Activated T-cell treated with anti-CD3 and anti-CD28 coated beads, Interleukin-2, amount 50 U/mL, for 24 hours (primary cell): ENCODE results near the gene SUPT20HL2.

Source experiments
- DNase-seq: peaks from one replicate; pipeline ENCODE4 v3.0.0-alpha.2; 2020
- H3K27ac Mint-ChIP-seq: 2 replicates; pipeline ENCODE4 v1.8.0; 2020; ENCODE audit warnings: mild to moderate bottlenecking, mixed read lengths
- H3K27me3 Mint-ChIP-seq: 2 replicates; pipeline ENCODE4 v1.8.0; 2020; ENCODE audit warnings: mixed read lengths
- H3K36me3 Mint-ChIP-seq: 2 replicates; pipeline ENCODE4 v1.8.0; 2020; ENCODE audit warnings: low read depth, mixed read lengths
- H3K4me1 Mint-ChIP-seq: 2 replicates; pipeline ENCODE4 v1.8.0; 2020; ENCODE audit warnings: low read depth, mixed read lengths
- H3K4me3 Mint-ChIP-seq: 2 replicates; pipeline ENCODE4 v1.8.0; 2020; ENCODE audit warnings: mild to moderate bottlenecking, moderate library complexity, mixed read lengths
- H3K9me3 Mint-ChIP-seq: 2 replicates; pipeline ENCODE4 v1.8.0; 2020; ENCODE audit warnings: mixed read lengths

Gene SUPT20HL2

DNA sequence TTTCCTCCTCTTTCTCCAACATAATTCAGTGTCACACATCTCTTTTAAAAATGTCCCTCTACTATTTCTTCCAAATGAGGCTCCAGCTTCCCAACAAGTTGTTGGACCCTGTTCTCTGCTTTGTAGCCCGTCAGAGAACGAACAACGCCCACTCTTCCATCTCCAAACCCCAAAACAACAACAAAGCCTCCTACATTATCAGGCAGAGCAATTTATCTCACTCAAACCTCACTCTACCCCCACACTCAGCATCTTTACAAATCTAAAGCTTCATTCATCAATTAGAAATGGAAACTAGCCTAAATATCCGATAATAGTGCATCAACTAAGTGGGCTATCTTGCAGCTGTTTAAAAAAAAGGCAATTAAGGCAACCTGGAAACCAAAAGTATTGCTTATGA lies 20.5 kb downstream of the SUPT20HL2 start:
- H3K4me1 Mint-ChIP-seq, result no peaks in the 10 kb centered on the region
- no peaks in the 10 kb centered on the region for H3K36me3 Mint-ChIP-seq
- no peak for DNase-seq
- no peak overlapping the region for H3K4me3 Mint-ChIP-seq
- no peaks in the 10 kb centered on the region for H3K9me3 Mint-ChIP-seq
- peaks cover 44% of the 10 kb centered on the region for H3K27me3 Mint-ChIP-seq
- no peak overlapping the region for H3K27ac Mint-ChIP-seq

GRCh38 chrX:24292353-24292752 lies 21.5 kb downstream of the SUPT20HL2 start:
- Mint-ChIP-seq H3K27ac (no peak overlapping the region), H3K36me3 (no peaks in the 10 kb centered on the region), H3K27me3 (peaks cover 47% of the 10 kb centered on the region), H3K4me1 (no peaks in the 10 kb centered on the region), H3K9me3 (no peaks in the 10 kb centered on the region), H3K4me3 (no peak overlapping the region)
- no peak for DNase-seq

DNA sequence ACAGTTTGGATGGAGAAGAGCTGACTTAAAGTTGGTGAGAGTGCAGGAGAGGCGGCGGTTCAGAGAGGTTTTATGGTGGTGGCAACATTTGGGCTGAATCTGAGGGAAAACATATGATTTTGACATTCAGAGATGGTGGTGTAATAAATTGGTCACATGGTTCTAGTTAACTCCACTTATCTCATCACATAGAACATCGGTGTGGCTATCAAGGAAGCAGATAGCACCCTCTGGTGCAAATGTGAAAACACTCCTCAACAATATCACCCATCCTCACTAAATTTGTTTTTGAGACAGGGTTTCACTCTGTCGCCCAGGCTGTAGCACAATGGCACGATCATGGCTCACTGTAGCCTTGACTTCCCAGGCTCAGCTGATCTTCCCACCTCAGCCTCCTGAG lies 28.8 kb downstream of the SUPT20HL2 start:
- no peak for DNase-seq
- Mint-ChIP-seq H3K27ac (no peak overlapping the region), H3K9me3 (no peaks in the 10 kb centered on the region), H3K4me3 (no peak overlapping the region), H3K4me1 (peaks cover 1% of the 10 kb centered on the region), H3K36me3 (no peaks in the 10 kb centered on the region), H3K27me3 (peaks cover 71% of the 10 kb centered on the region)

- Mint-ChIP-seq H3K9me3 (no peaks in the 10 kb centered on the region), H3K36me3 (no peaks in the 10 kb centered on the region), H3K4me3 (no peak overlapping the region), H3K4me1 (peaks cover 1% of the 10 kb centered on the region), H3K27ac (no peak overlapping the region), H3K27me3 (peaks cover 72% of the 10 kb centered on the region)
- no peak for DNase-seq
Observed at GRCh38 chrX:24283127-24283794, 30.6 kb downstream of the SUPT20HL2 start.

DNA sequence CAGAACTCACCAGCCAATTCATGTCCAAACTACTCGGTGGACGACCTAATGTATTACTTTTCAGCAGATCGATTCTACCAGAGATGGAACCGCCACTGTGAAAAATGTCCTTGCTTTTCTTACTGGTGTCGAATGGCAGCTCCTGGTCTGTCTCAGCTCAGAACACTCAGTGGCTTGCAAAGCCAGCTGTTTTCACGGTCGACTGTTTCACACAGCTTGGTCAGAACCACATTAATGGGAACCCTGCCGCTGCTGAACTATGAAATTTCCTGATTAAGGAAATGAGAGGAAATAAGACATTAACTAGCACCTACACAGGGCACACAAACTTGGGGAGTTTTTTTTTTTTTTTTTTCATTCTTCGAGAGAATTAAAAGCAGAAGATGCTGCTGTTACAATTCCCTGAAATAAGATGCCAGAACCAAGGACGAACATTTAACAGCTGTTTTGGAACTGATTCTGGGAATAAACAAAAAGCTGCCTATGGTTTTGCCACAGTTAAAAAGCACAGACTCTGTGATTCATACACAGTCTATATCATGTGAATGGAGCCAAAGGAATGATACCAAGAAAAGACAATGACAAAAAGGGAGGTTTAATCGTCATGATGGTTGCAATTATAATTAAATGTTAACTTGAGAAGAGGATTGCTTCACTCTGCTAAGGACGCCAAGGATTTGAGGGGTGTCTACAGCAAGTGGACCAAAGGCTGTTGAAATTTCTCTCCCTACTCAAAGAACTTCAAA lies 31.3 kb downstream of the SUPT20HL2 start:
- H3K4me1 Mint-ChIP-seq, result peaks cover 1% of the 10 kb centered on the region
- no peak for DNase-seq
- no peaks in the 10 kb centered on the region for H3K9me3 Mint-ChIP-seq
- H3K4me3 Mint-ChIP-seq, result no peak overlapping the region
- H3K27me3 Mint-ChIP-seq, result peaks cover 73% of the 10 kb centered on the region
- no peak overlapping the region for H3K27ac Mint-ChIP-seq
- no peaks in the 10 kb centered on the region for H3K36me3 Mint-ChIP-seq

GRCh38 chrX:24277405-24277804 lies 36.5 kb downstream of the SUPT20HL2 start:
- H3K9me3 Mint-ChIP-seq, result no peaks in the 10 kb centered on the region
- DNase-seq, result no peak
- H3K4me3 Mint-ChIP-seq, result no peak overlapping the region
- no peak overlapping the region for H3K27ac Mint-ChIP-seq
- H3K4me1 Mint-ChIP-seq, result peaks cover under 1% of the 10 kb centered on the region
- peaks cover 63% of the 10 kb centered on the region for H3K27me3 Mint-ChIP-seq
- no peaks in the 10 kb centered on the region for H3K36me3 Mint-ChIP-seq

DNA sequence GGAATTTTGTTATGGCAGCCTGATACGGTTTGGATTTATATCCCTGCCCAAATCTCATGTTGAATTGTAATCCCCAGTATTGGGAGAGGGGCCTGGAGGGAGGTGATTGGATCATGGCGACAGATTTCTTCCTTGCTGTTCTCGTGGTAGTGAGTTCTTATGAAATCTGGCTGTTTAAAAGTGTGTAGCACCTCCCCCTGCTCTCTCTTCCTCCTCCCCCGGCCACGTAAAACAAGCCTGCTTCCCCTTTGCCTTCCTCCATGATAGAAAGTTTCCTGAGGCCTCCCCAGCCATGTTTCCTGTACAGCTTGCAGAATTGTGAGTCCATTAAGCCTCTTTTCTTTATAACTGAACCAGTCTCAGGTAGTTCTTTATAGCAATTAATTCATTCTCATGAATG lies 37.9 kb downstream of the SUPT20HL2 start:
- H3K4me1 Mint-ChIP-seq, result no peaks in the 10 kb centered on the region
- no peaks in the 10 kb centered on the region for H3K36me3 Mint-ChIP-seq
- no peak overlapping the region for H3K4me3 Mint-ChIP-seq
- no peaks in the 10 kb centered on the region for H3K9me3 Mint-ChIP-seq
- peaks cover 65% of the 10 kb centered on the region for H3K27me3 Mint-ChIP-seq
- DNase-seq, result no peak
- H3K27ac Mint-ChIP-seq, result no peak overlapping the region

DNA sequence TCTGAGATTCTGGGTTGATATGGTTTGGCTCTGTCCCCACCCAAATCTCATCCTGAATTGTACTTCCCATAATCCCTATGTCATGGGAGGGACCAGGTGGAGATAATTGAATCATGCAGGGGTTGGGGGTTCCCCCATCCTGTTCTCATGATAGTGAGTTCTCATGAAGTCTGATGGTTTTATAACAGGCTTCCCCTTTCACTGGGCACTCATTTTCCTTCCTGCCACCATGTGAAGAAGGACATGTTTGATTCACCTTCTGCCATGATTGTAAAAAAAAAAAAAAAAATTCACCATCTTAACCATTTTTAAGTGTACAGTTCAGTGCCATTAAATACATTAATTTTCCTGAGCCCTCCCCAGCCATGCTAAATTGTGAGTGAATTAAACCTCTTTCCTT lies 42.6 kb downstream of the SUPT20HL2 start:
- Mint-ChIP-seq H3K4me1 (no peaks in the 10 kb centered on the region), H3K36me3 (no peaks in the 10 kb centered on the region), H3K27ac (no peak overlapping the region), H3K4me3 (no peak overlapping the region), H3K9me3 (no peaks in the 10 kb centered on the region), H3K27me3 (peaks cover 61% of the 10 kb centered on the region)
- no peak for DNase-seq

- Mint-ChIP-seq H3K27me3 (peaks cover 58% of the 10 kb centered on the region), H3K27ac (no peak overlapping the region), H3K4me1 (peaks cover 4% of the 10 kb centered on the region), H3K4me3 (no peak overlapping the region), H3K36me3 (no peaks in the 10 kb centered on the region), H3K9me3 (no peaks in the 10 kb centered on the region)
- DNase-seq, result no peak
Observed at GRCh38 chrX:24268786-24269185, 45.1 kb downstream of the SUPT20HL2 start.

DNA sequence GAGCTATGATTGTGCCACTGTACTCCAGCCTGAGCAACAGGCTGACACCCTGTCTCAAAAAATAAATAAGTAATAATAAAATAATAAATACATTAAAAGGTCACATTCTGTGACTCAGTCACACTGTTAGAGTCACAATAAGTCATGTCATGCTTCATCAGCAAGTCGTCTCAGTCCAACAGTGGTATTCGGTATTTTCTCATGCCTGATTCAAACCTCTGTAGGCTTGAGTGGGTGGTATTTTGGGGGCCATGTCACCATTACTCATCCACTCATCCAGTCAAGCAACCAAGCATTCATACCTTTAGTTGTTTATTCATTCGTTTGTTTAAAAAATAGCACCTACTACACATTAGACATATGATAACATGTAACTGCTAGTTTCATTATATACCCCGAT lies 46.9 kb downstream of the SUPT20HL2 start:
- H3K27ac Mint-ChIP-seq, result no peak overlapping the region
- DNase-seq, result no peak

GRCh38 chrX:24264383-24264782 lies 49.5 kb downstream of the SUPT20HL2 start:
- Mint-ChIP-seq H3K27ac (no peak overlapping the region), H3K27me3 (peaks cover 38% of the 10 kb centered on the region), H3K4me3 (no peak overlapping the region), H3K36me3 (no peaks in the 10 kb centered on the region), H3K4me1 (peaks cover 15% of the 10 kb centered on the region), H3K9me3 (no peaks in the 10 kb centered on the region)
- no peak for DNase-seq

More for the DNA sequence above, 46.9 kb downstream of the SUPT20HL2 start:
- H3K36me3 Mint-ChIP-seq, result no peaks in the 10 kb centered on the region
- H3K27me3 Mint-ChIP-seq, result peaks cover 57% of the 10 kb centered on the region
- H3K9me3 Mint-ChIP-seq, result no peaks in the 10 kb centered on the region
- H3K4me3 Mint-ChIP-seq, result no peak overlapping the region
- peaks cover 6% of the 10 kb centered on the region for H3K4me1 Mint-ChIP-seq

DNA sequence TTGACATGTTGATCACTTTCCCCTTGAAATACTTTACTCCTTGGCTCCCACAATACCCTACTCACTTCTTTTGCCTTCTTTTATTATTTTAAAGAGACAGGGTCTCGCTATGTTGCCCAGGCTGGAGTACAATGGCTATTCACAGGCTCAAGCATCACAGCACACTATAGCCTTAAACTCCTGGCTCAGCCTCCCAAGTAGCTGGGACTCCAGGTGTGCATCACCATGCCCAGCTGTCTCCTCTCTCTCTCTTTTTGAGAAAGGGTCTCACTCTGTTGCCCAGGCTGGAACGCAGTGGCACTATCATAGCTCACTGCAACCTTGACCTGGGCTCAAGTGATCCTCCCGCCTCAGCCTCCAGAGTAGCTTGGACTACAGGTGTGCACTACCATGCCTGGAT lies 51.6 kb downstream of the SUPT20HL2 start:
- Mint-ChIP-seq H3K36me3 (no peaks in the 10 kb centered on the region), H3K27me3 (peaks cover 32% of the 10 kb centered on the region), H3K9me3 (no peaks in the 10 kb centered on the region), H3K4me1 (peaks cover 15% of the 10 kb centered on the region), H3K4me3 (no peak overlapping the region), H3K27ac (no peak overlapping the region)
- no peak for DNase-seq
